ENCODE results near the gene TSPAN4.

DNA sequence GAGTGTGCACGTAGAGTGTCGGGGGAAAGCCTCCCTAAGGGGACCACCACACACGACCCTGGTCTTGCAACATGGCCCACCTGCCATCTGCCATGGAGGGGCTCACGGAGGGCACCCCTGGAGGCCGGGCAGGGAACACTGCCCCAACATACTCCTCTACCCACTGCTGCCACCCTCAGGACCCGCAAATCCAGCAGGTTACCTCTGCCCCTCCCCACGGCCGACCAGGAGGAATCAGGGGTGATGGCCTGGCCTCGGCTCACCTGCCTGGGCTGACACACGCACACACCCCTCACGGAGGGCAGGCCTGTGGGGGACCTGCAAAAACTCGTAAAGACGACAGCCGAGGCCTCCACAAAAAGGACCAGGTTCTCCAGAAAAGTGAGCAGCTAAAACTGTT lies 37.8 kb downstream of the TSPAN4 start:
- TF ChIP-seq, protein P1, sequence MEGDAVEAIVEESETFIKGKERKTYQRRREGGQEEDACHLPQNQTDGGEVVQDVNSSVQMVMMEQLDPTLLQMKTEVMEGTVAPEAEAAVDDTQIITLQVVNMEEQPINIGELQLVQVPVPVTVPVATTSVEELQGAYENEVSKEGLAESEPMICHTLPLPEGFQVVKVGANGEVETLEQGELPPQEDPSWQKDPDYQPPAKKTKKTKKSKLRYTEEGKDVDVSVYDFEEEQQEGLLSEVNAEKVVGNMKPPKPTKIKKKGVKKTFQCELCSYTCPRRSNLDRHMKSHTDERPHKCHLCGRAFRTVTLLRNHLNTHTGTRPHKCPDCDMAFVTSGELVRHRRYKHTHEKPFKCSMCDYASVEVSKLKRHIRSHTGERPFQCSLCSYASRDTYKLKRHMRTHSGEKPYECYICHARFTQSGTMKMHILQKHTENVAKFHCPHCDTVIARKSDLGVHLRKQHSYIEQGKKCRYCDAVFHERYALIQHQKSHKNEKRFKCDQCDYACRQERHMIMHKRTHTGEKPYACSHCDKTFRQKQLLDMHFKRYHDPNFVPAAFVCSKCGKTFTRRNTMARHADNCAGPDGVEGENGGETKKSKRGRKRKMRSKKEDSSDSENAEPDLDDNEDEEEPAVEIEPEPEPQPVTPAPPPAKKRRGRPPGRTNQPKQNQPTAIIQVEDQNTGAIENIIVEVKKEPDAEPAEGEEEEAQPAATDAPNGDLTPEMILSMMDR (IDR thresholded peaks at IDR 0.05): no peak
- no peak for TF ChIP-seq POLR2A (IDR thresholded peaks at IDR 0.05)

Measured in lower leg skin (tissue), 3 donors.